Measurements from ENCODE around the gene COX6A1. TPM values are rescaled to one million over a fixed set of nuclear protein-coding genes. Genes with fewer than 3 reads are reported as not detected.

The COX6A1 gene
- polyA plus RNA-seq, 1 donor from 2014 or later = 2,017 TPM

GRCh38 chr12:120490325-120490724 is 52.4 kb downstream of the COX6A1 start:
- Histone ChIP-seq H3K4me3 (ENCODE audit: low read length) (no peak overlapping the region), H3K9me3 (ENCODE audit: low read length) (no peaks in the 10 kb centered on the region), H3K9me2 (ENCODE audit: insufficient read depth, low read length) (no peaks in the 10 kb centered on the region), H3K79me2 (replicated peaks; ENCODE audit: insufficient read depth, low read length) (no peaks in the 10 kb centered on the region), H3K9ac (ENCODE audit: low read length) (no peak overlapping the region), H4K20me1 (ENCODE audit: insufficient read depth) (no peaks in the 10 kb centered on the region), H3K36me3 (ENCODE audit: insufficient read depth, low read length) (no peaks in the 10 kb centered on the region), H3K27me3 (ENCODE audit: insufficient read depth, low read depth, low read length) (no peaks in the 10 kb centered on the region), H3F3A (ENCODE audit: insufficient read depth, low read length, poor library complexity, severe bottlenecking) (no peaks in the 10 kb centered on the region), H2AFZ (ENCODE audit: low read depth, low read length) (no peak overlapping the region), H3K4me2 (ENCODE audit: low read length) (no peak overlapping the region), H3K27ac (ENCODE audit: low read length) (no peak overlapping the region)
- TF ChIP-seq, protein P1, sequence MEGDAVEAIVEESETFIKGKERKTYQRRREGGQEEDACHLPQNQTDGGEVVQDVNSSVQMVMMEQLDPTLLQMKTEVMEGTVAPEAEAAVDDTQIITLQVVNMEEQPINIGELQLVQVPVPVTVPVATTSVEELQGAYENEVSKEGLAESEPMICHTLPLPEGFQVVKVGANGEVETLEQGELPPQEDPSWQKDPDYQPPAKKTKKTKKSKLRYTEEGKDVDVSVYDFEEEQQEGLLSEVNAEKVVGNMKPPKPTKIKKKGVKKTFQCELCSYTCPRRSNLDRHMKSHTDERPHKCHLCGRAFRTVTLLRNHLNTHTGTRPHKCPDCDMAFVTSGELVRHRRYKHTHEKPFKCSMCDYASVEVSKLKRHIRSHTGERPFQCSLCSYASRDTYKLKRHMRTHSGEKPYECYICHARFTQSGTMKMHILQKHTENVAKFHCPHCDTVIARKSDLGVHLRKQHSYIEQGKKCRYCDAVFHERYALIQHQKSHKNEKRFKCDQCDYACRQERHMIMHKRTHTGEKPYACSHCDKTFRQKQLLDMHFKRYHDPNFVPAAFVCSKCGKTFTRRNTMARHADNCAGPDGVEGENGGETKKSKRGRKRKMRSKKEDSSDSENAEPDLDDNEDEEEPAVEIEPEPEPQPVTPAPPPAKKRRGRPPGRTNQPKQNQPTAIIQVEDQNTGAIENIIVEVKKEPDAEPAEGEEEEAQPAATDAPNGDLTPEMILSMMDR (IDR thresholded peaks at IDR 0.05; ENCODE audit: poor library complexity, severe bottlenecking) = no peak
- TF ChIP-seq, protein P2, sequence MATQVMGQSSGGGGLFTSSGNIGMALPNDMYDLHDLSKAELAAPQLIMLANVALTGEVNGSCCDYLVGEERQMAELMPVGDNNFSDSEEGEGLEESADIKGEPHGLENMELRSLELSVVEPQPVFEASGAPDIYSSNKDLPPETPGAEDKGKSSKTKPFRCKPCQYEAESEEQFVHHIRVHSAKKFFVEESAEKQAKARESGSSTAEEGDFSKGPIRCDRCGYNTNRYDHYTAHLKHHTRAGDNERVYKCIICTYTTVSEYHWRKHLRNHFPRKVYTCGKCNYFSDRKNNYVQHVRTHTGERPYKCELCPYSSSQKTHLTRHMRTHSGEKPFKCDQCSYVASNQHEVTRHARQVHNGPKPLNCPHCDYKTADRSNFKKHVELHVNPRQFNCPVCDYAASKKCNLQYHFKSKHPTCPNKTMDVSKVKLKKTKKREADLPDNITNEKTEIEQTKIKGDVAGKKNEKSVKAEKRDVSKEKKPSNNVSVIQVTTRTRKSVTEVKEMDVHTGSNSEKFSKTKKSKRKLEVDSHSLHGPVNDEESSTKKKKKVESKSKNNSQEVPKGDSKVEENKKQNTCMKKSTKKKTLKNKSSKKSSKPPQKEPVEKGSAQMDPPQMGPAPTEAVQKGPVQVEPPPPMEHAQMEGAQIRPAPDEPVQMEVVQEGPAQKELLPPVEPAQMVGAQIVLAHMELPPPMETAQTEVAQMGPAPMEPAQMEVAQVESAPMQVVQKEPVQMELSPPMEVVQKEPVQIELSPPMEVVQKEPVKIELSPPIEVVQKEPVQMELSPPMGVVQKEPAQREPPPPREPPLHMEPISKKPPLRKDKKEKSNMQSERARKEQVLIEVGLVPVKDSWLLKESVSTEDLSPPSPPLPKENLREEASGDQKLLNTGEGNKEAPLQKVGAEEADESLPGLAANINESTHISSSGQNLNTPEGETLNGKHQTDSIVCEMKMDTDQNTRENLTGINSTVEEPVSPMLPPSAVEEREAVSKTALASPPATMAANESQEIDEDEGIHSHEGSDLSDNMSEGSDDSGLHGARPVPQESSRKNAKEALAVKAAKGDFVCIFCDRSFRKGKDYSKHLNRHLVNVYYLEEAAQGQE (IDR thresholded peaks at IDR 0.05; ENCODE audit: borderline replicate concordance) = no peak
- TF ChIP-seq EP300 (conservative IDR thresholded peaks at IDR 0.05; ENCODE audit: poor library complexity, severe bottlenecking) (no peak), TAF1 (IDR thresholded peaks at IDR 0.05; ENCODE audit: low read depth) (no peak), POLR2AphosphoS5 (IDR thresholded peaks at IDR 0.05) (no peak), SMC3 (conservative IDR thresholded peaks at IDR 0.05; ENCODE audit: poor library complexity) (no peak)

Other genes with a start within 250 kb of the COX6A1 start
- 21.5 and 27.4 TPM in 2 replicates for gene GCN1, start 243.4 kb upstream of the COX6A1 start, polyA plus RNA-seq
- 1,914 and 2,229 TPM in 2 replicates for gene RPLP0, start 237.0 kb upstream of the COX6A1 start, polyA plus RNA-seq
- 5.9 and 6.3 TPM in 2 replicates for gene PXN, start 172.4 kb upstream of the COX6A1 start, polyA plus RNA-seq
- gene RNU4-2, start 146.2 kb upstream of the COX6A1 start, polyA plus RNA-seq = under 0.01 TPM in 1 of 2 replicates, not detected in the other
- gene RNU4-1, start 144.9 kb upstream of the COX6A1 start, polyA plus RNA-seq = under 0.01 TPM in 1 of 2 replicates, not detected in the other
- 9.7 and 13.8 TPM in 2 replicates for gene SIRT4, start 135.8 kb upstream of the COX6A1 start, polyA plus RNA-seq
- not detected in 2 replicates for gene PLA2G1B, start 110.3 kb upstream of the COX6A1 start, polyA plus RNA-seq
- 7.5 and 9.2 TPM in 2 replicates for gene MSI1, start 68.9 kb upstream of the COX6A1 start, polyA plus RNA-seq
- gene TRIAP1, start 8.3 kb downstream of the COX6A1 start, polyA plus RNA-seq = 40.7 and 45.1 TPM in 2 replicates
- 43.6 and 45.3 TPM in 2 replicates for gene GATC, start 8.3 kb downstream of the COX6A1 start, polyA plus RNA-seq
- gene SRSF9, start 31.6 kb downstream of the COX6A1 start, polyA plus RNA-seq = 263 and 289 TPM in 2 replicates
- 404 and 466 TPM in 2 replicates for gene DYNLL1, start 58.0 kb downstream of the COX6A1 start, polyA plus RNA-seq
- gene COQ5, start 91.0 kb downstream of the COX6A1 start, polyA plus RNA-seq = 91.6 and 98.6 TPM in 2 replicates
- gene RNF10, start 96.2 kb downstream of the COX6A1 start, polyA plus RNA-seq = 139 and 145 TPM in 2 replicates
- gene POP5, start 143.3 kb downstream of the COX6A1 start, polyA plus RNA-seq = 137 and 153 TPM in 2 replicates
- 0.44 and 0.71 TPM in 2 replicates for gene CABP1, start 202.5 kb downstream of the COX6A1 start, polyA plus RNA-seq
- gene MLEC, start 249.0 kb downstream of the COX6A1 start, polyA plus RNA-seq = 27.4 and 33.2 TPM in 2 replicates

Data from neural cell (in vitro differentiated cells).